Esophagus muscularis mucosa (tissue), 4 donors: ENCODE measurements around the gene HK1. TPM values are rescaled to one million over a fixed set of nuclear protein-coding genes. Genes with fewer than 3 reads are reported as not detected.
"Not testable (repeated sequence)": the region's sequence is repeated elsewhere in the genome, so short reads cannot be mapped to it uniquely, and the experiment has no call there.

ENCODE experiments used
- DNase-seq: peaks from one replicate; pipeline ENCODE4 v3.0.0-alpha.2; 2017; ENCODE audit errors: extremely low spot score
- H3K27ac ChIP-seq, 4 donors: fragments of 200-600 bp; sonication (generic); replicated peaks in 1 of 4; 1 replicate in 3 of 4; 2 replicates in 1 of 4; pipeline ENCODE4 v1.5.1; 2016 to 2019; ENCODE audit warnings: mild to moderate bottlenecking in 1 of 4
- H3K27me3 ChIP-seq, 4 donors: fragments of 200-600 bp; sonication (generic); one replicate each; pipeline versions ENCODE4 v1.5.1 to v1.6.0; 2016 to 2019
- H3K36me3 ChIP-seq, 4 donors: fragments of 200-600 bp; sonication (generic); one replicate each; pipeline ENCODE4 v1.5.1; 2016 to 2019
- H3K4me1 ChIP-seq, 4 donors: fragments of 200-600 bp; sonication (generic); one replicate each; pipeline ENCODE4 v1.5.1; 2016 to 2019
- H3K4me3 ChIP-seq, 4 donors: fragments of 200-600 bp; sonication (generic); 1 replicate in 2 of 4; 2 replicates in 2 of 4; pipeline ENCODE4 v1.5.1; 2016 to 2019; ENCODE audit warnings: mild to moderate bottlenecking in 4 of 4, moderate library complexity in 1 of 4
- H3K9me3 ChIP-seq, 4 donors: fragments of 200-600 bp; sonication (generic); 1 replicate in 3 of 4; 2 replicates in 1 of 4; pipeline ENCODE4 v1.5.1; 2016 to 2019
- CTCF ChIP-seq, 3 experiments: fragments of 200-600 bp in 2 of 3; fragments of 450-650 bp in 1 of 3; sonication (generic) in 2 of 3; IDR thresholded peaks; one replicate each; pipeline ENCODE4 v1.5.1; 2017 to 2019; ENCODE audit warnings: antibody characterized with exemption in 3 of 3, mild to moderate bottlenecking in 2 of 3, moderate library complexity in 1 of 3
- EP300 ChIP-seq: sonication (generic); formaldehyde crosslinking; IDR thresholded peaks from one replicate; pipeline ENCODE4 v1.6.1; 2017; ENCODE audit warnings: antibody characterized with exemption
- POLR2A ChIP-seq: fragments of 450-650 bp; IDR thresholded peaks from one replicate; pipeline ENCODE4 v1.6.1; 2017; ENCODE audit warnings: antibody characterized with exemption, moderate library complexity, mild to moderate bottlenecking, low read depth
- POLR2AphosphoS5 ChIP-seq, 2 donors: sonication (generic); formaldehyde crosslinking; IDR thresholded peaks; one replicate each; pipeline ENCODE4 v1.6.1; 2017; ENCODE audit warnings: antibody characterized with exemption in 2 of 2
- WGBS: methylation state at CpG from one replicate; pipeline ENCODE4 v1.1.5; 2018; 5-methylcytosine and 5-hydroxymethylcytosine counted together
- intact Hi-C: fragments of 100-400 bp; cut with DNase I; formaldehyde crosslinking; loops from one replicate; pipeline ENCODE4 v1.15.1; 2023
- total RNA-seq, 4 donors: library from RNA; depleted of rRNA; stranded (reverse); fragments of >200 nt; gene quantifications; one replicate each; pipeline versions ENCODE4 v1.1.0 to v1.2.1, GENCODE V29; 2016

HK1 gene
- total RNA-seq, 4 donors from 2014 or later = 114 to 188 (median 151) TPM

- DNase-seq = no peak
- Histone ChIP-seq H3K4me1 (peaks cover 60 to 80% (median 76%) of the 10 kb centered on the region in 4 donors), H3K27ac (peak overlapping the region in 3 of 4 donors; percentile 95 to 98 (median 96)), H3K27me3 (peaks cover 0 to 3% (median 0%) of the 10 kb centered on the region in 4 donors), H3K36me3 (no peaks in the 10 kb centered on the region), H3K4me3 (no peak overlapping the region), H3K9me3 (no peaks in the 10 kb centered on the region)
- 60% methylated on average over 10 of the region's 10 CpGs for WGBS
- no peak for TF ChIP-seq POLR2A
- TF ChIP-seq CTCF (IDR thresholded peaks at IDR 0.05) = no peak
- TF ChIP-seq POLR2AphosphoS5 (IDR thresholded peaks at IDR 0.05) = no peak
- TF ChIP-seq EP300 = no peak
- intact Hi-C loops = no loop called here
Measured at GRCh38 chr10:69321039-69321715, 42.9 kb downstream of the HK1 start.

- WGBS = 53% methylated on average over 5 of the region's 5 CpGs
- Histone ChIP-seq H3K36me3 (no peaks in the 10 kb centered on the region), H3K4me3 (no peak overlapping the region), H3K9me3 (no peaks in the 10 kb centered on the region), H3K27me3 (peaks cover 0 to 3% (median 0%) of the 10 kb centered on the region in 4 donors), H3K27ac (peak overlapping the region in 3 of 4 donors; percentile 41 to 98 (median 96)), H3K4me1 (peaks cover 63 to 86% (median 79%) of the 10 kb centered on the region in 4 donors)
- DNase-seq = no peak
- no peak for TF ChIP-seq POLR2A
- no peak for TF ChIP-seq POLR2AphosphoS5 (IDR thresholded peaks at IDR 0.05)
- TF ChIP-seq CTCF (IDR thresholded peaks at IDR 0.05) = no peak
- no peak for TF ChIP-seq EP300
- intact Hi-C loops = no loop called here
Measured at GRCh38 chr10:69321865-69322264, 43.6 kb downstream of the HK1 start.

DNA sequence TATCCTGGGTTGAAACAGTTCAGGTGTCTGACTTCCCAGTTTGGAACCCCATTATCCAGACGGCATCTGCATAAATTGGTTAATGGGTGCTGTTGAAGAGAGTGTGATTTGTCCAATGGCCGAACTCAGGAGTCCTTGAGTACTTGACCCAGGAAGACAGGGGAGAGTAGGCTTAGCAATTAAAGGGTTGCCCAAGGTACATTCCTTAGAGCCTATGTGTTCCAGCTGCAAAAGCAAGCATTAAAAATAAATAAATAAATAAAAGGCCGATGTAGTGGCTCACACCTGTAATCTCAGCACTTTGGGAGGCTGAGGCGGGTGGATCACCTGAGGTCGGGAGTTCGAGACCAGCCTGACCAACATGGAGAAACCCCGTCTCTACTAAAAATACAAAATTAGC is 44.0 kb downstream of the HK1 start:
- DNase-seq, H3K27me3 ChIP-seq, H3K9me3 ChIP-seq, H3K36me3 ChIP-seq, H3K4me3 ChIP-seq, intact Hi-C loops: not testable (repeated sequence)
- WGBS = 80% methylated on average over 7 of the region's 7 CpGs
- Histone ChIP-seq H3K27ac (peak overlapping the region in 3 of 4 donors; percentile 41 to 98 (median 96)), H3K4me1 (peaks cover 68 to 88% (median 80%) of the 10 kb centered on the region in 4 donors)

DNA sequence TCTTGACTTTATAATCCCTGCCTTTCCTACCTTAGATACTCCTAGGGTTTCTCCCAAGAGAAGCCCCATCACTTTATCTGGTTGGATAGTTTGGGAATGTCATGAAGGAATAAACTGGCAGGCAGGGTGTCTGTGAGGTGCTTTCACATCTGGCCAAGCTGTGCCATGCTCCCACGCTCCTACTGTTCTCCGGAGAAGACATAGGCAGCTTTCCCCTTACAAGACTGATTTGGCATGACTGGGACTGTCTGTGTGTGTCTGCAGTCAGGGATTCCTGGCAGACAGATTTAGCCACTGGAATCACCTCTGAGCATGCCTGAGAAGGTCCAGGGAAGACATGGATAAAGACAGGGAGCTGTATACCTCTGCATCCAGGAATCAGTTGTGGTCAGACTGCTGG is 45.3 kb downstream of the HK1 start:
- Histone ChIP-seq H3K36me3 (no peaks in the 10 kb centered on the region), H3K4me1 (peaks cover 76 to 92% (median 83%) of the 10 kb centered on the region in 4 donors), H3K27ac (peak overlapping the region; percentile 39 to 65 (median 46)), H3K4me3 (no peak overlapping the region), H3K27me3 (no peaks in the 10 kb centered on the region), H3K9me3 (no peaks in the 10 kb centered on the region)
- 48% methylated on average over 2 of the region's 2 CpGs for WGBS
- no peak for TF ChIP-seq POLR2AphosphoS5 (IDR thresholded peaks at IDR 0.05)
- no peak for TF ChIP-seq CTCF (IDR thresholded peaks at IDR 0.05)
- TF ChIP-seq EP300 = no peak
- TF ChIP-seq POLR2A = no peak
- intact Hi-C loops = no loop called here
- DNase-seq = no peak

DNA sequence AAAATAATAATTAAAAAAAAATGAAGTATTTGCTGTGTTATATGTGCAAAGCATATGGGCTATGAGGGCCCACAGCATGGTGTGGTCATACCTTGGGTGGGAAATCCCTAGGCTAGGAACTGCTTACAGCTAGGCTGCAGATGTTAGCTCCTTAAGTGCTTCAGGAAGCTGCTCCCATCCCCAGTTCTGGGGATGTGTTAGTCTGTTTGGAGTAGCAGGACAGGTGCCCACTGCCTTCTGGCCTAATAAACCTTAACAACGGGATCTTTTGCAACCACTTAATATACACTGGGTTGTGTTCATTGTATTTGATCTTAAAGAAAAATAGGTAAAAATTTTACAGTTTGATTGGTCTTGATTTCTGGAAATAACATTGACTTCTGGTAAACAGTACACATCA is 46.3 kb downstream of the HK1 start:
- Histone ChIP-seq H3K27ac (peak overlapping the region; percentile 39 to 65 (median 46)), H3K4me1 (peaks cover 84 to 98% (median 91%) of the 10 kb centered on the region in 4 donors), H3K4me3 (no peak overlapping the region), H3K9me3 (no peaks in the 10 kb centered on the region), H3K36me3 (peaks cover 0 to 3% (median 0%) of the 10 kb centered on the region in 4 donors), H3K27me3 (no peaks in the 10 kb centered on the region)
- 72% methylated on average over 1 of the region's 1 CpG for whole genome bisulfite sequencing
- no peak for TF ChIP-seq POLR2A
- TF ChIP-seq POLR2AphosphoS5 (IDR thresholded peaks at IDR 0.05) = no peak
- TF ChIP-seq CTCF (IDR thresholded peaks at IDR 0.05) = no peak
- TF ChIP-seq EP300 = no peak
- no peak for DNase-seq
- intact Hi-C loops = no loop called here
